GM12878 (cell line): ENCODE measurements around the gene ARHGDIG. TPM values are rescaled to one million over a fixed set of nuclear protein-coding genes. Genes with fewer than 3 reads are reported as not detected.

Experiments
- ATAC-seq: fragments of 200-7000 bp; cut with Tn5 transposase; 3 replicates; pipeline ENCODE4 v1.9.1; 2020; ENCODE audit warnings: mild to moderate bottlenecking, moderate library complexity
- BruUV-seq: library from RNA; stranded (reverse); fragments of 400-500 nt; replicated peaks from 2 replicates; lab custom pipeline; 2021; lab: Mats Ljungman, UMichigan
- CTCF ChIA-PET: fragments of 300-600 bp; sonication (Branson Sonifier 250); formaldehyde crosslinking; extraction: SDS; loops from one replicate; lab custom pipeline; 2021; ENCODE audit warnings: inconsistent platforms; lab: Yijun Ruan, JAX
- POLR2A ChIA-PET: fragments of 350-600 bp; formaldehyde crosslinking; extraction: SDS; loops from one replicate; lab custom pipeline; 2021; ENCODE audit warnings: inconsistent platforms; lab: Charles Lee
- RAD21 ChIA-PET: fragments of 300-600 bp; sonication (Branson Sonifier 250); formaldehyde crosslinking; loops from one replicate; lab custom pipeline; 2023; ENCODE audit warnings: antibody characterized with exemption; ENCODE audit not compliant: unreplicated experiment; lab: Charles Lee
- SMC1A ChIA-PET: fragments of 300-600 bp; sonication (Branson Sonifier 250); formaldehyde crosslinking; loops from one replicate; lab custom pipeline; 2023; ENCODE audit not compliant: unreplicated experiment, uncharacterized antibody; lab: Charles Lee
- DNase-seq: peaks from one replicate; pipeline ENCODE4 v3.0.0-alpha.2; 2011; ENCODE audit warnings: low read depth, low spot score
- FAIRE-seq: peaks from 3 replicates; lab custom pipeline; 2011; peaks lifted over from hg19 to GRCh38; lab: Jason Lieb, UNC
- H2AFZ ChIP-seq: 2 replicates; pipeline ENCODE4 v1.6.0; 2011; ENCODE audit warnings: low read depth, low read length, control low read depth; ENCODE audit not compliant: control insufficient read depth
- H3K27ac ChIP-seq: 2 replicates; pipeline ENCODE4 v1.5.1; 2011; ENCODE audit warnings: control low read depth; ENCODE audit not compliant: control insufficient read depth, insufficient read depth
- H3K27me3 ChIP-seq, 2 experiments: replicated peaks in 1 of 2; 2 replicates each; pipeline versions ENCODE4 v1.6.0 to v1.6.1; 2011; ENCODE audit warnings: low read length in 1 of 2; ENCODE audit not compliant: control insufficient read depth in 2 of 2, insufficient read depth in 2 of 2
- H3K36me3 ChIP-seq, 2 experiments: 2 replicates each; pipeline ENCODE4 v1.5.1; 2011; ENCODE audit warnings: low read length in 1 of 2; ENCODE audit not compliant: control insufficient read depth in 2 of 2, insufficient read depth in 2 of 2
- H3K4me1 ChIP-seq: 2 replicates; pipeline ENCODE4 v1.6.1; 2011; ENCODE audit warnings: mild to moderate bottlenecking, low read length, moderate library complexity, mixed read lengths; ENCODE audit not compliant: control insufficient read depth, insufficient read depth
- H3K4me2 ChIP-seq: 2 replicates; pipeline ENCODE4 v1.6.0; 2011; ENCODE audit warnings: control low read depth; ENCODE audit not compliant: control insufficient read depth, insufficient read depth
- H3K4me3 ChIP-seq: fragments of 200-600 bp; sonication (generic); 2 replicates; pipeline ENCODE4 v1.5.1; 2016
- H3K79me2 ChIP-seq: 2 replicates; pipeline ENCODE4 v1.6.0; 2011; ENCODE audit warnings: low read length; ENCODE audit not compliant: control insufficient read depth, insufficient read depth
- H3K9ac ChIP-seq: 2 replicates; pipeline ENCODE4 v1.8.0; 2011; ENCODE audit warnings: low read length, control low read depth, mixed read lengths; ENCODE audit not compliant: control insufficient read depth, insufficient read depth
- H3K9me3 ChIP-seq: replicated peaks from 3 replicates; pipeline ENCODE4 v1.5.1; 2011; ENCODE audit warnings: mild to moderate bottlenecking, low read length; ENCODE audit not compliant: control insufficient read depth, insufficient read depth
- H4K20me1 ChIP-seq: 2 replicates; pipeline ENCODE4 v1.6.0; 2011; ENCODE audit not compliant: control insufficient read depth, insufficient read depth
- ASH2L ChIP-seq: fragments of 300-600, 200-600 bp; sonication (generic); IDR thresholded peaks from 2 replicates; pipeline ENCODE4 v1.6.1; 2017; ENCODE audit warnings: low read depth, mild to moderate bottlenecking, borderline replicate concordance
- BACH1 ChIP-seq: fragments of 450-650 bp; IDR thresholded peaks from 2 replicates; pipeline ENCODE4 v1.6.1; 2017; ENCODE audit warnings: mild to moderate bottlenecking, borderline replicate concordance
- BRCA1 ChIP-seq: IDR thresholded peaks from 2 replicates; pipeline ENCODE4 v1.6.1; 2011; ENCODE audit warnings: low read depth, low read length, improper control_type of control experiment
- CHD2 ChIP-seq: IDR thresholded peaks from 2 replicates; pipeline ENCODE4 v1.6.1; 2011; ENCODE audit warnings: low read depth, low read length, improper control_type of control experiment, borderline replicate concordance
- E4F1 ChIP-seq: fragments of 450-650 bp; IDR thresholded peaks from 2 replicates; pipeline ENCODE4 v1.6.1; 2018; ENCODE audit warnings: borderline replicate concordance, mild to moderate bottlenecking; ENCODE audit not compliant: partially characterized antibody
- HDGF ChIP-seq: fragments of 450-650 bp; IDR thresholded peaks from 2 replicates; pipeline ENCODE4 v1.6.1; 2016; ENCODE audit warnings: antibody characterized with exemption
- MXI1 ChIP-seq: fragments of 150-350 bp; IDR thresholded peaks from 2 replicates; pipeline ENCODE4 v1.6.1; 2011; ENCODE audit warnings: low read depth, mild to moderate bottlenecking, inconsistent platforms, low read length, improper control_type of control experiment
- SIX5 ChIP-seq: IDR thresholded peaks from 2 replicates; pipeline ENCODE4 v1.6.1; 2011; ENCODE audit warnings: mild to moderate bottlenecking, low read depth, low read length, moderate library complexity; ENCODE audit not compliant: severe bottlenecking
- SUPT20H ChIP-seq: IDR thresholded peaks from 2 replicates; pipeline ENCODE4 v1.6.1; 2011; ENCODE audit warnings: low read depth, mild to moderate bottlenecking, low read length, moderate library complexity, borderline replicate concordance; ENCODE audit not compliant: control insufficient read depth
- SUZ12 ChIP-seq: fragments of 200-600 bp; sonication (generic); IDR thresholded peaks from one replicate; pipeline ENCODE4 v1.6.1; 2018; ENCODE audit warnings: antibody characterized with exemption, mild to moderate bottlenecking; ENCODE audit not compliant: unreplicated experiment
- WGBS: methylation state at CpG from one replicate; pipeline ENCODE4 v1.1.6; 2016; ENCODE audit warnings: low lambda C conversion rate; ENCODE audit not compliant: insufficient replicate concordance, insufficient coverage; ENCODE audit errors: missing lambda C conversion rate; 5-methylcytosine and 5-hydroxymethylcytosine counted together
- in situ Hi-C: fragments of 300-500 bp; cut with MboI; formaldehyde crosslinking; loops from 9 replicates; pipeline ENCODE4 v1.14.3; 2018; ENCODE audit warnings: mixed read lengths
- intact Hi-C: fragments of 100-400 bp; cut with micrococcal nuclease; formaldehyde crosslinking; loops from one replicate; pipeline ENCODE4 v1.14.2; 2022; ENCODE audit not compliant: unreplicated experiment
- polyA plus RNA-seq, 11 experiments: library from polyadenylated mRNA; depleted of rRNA in 4 of 11; unstranded in 6 of 11; stranded (reverse) in 5 of 11; fragments of >200 nt; fragmentation: Nextera tagmentation in 4 of 11; fragmentation: Illumina TruSeq in 1 of 11; extraction: Ambion mirVana in 4 of 11; extraction: Trizol in 1 of 11; gene quantifications; 1 replicate in 1 of 11; 2 replicates in 10 of 11; pipeline versions ENCODE4 v1.2.1 to v1.2.3, GENCODE V29; 2011 to 2016; ENCODE audit warnings: inconsistent platforms in 2 of 11, missing spikeins in 2 of 11, low read depth in 1 of 11
- total RNA-seq, 4 experiments: library from RNA; depleted of rRNA in 3 of 4; stranded (reverse); fragments of >200 nt in 3 of 4; fragmentation: Illumina TruSeq in 1 of 4; extraction: Trizol in 1 of 4; gene quantifications; 2 replicates each; pipeline versions ENCODE4 v1.2.1 to v1.2.3, GENCODE V29; 2013 to 2021
- TF ChIP-seq, protein P1 (sequence below): IDR thresholded peaks from 2 replicates; pipeline ENCODE4 v1.6.1; 2012; ENCODE audit warnings: mild to moderate bottlenecking, low read depth, low read length

The ARHGDIG gene
- total and polyA plus RNA-seq, 10 of the 15 experiments (the other 5 are each of a cell fraction or from before 2014, with no cell fraction given) = not detected

DNA sequence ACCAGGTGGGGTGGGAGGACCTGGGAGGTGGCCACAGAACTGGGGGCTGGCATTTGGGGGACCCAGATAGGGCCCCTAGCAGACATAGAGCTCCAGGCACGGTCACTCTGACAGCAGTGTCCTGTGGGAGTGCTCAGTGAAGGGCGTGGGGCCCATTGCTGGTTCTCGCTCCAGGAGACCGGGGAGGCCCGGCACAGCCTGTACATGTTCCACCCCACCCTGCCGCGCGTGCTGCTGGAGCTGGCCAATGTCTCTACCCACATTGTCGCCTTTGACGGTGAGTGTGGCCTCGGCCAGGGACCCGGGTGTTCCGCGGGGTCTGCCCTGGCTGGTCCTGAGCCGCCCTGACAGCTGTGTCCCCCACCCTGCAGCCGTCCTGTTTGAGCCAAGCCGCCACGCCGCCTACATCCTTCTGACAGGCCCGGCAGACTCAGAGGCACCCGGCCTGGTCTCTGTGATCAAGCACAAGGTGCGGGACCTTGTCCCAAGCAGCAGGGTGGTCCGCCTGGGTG, 15.9 kb upstream of the ARHGDIG start:
- ChIA-PET CTCF (no interaction called here), SMC1A (no interaction called here), RAD21 (no interaction called here), POLR2A (no interaction called here)
- H2AFZ ChIP-seq = no peak overlapping the region
- H3K4me2 ChIP-seq = no peak overlapping the region
- H3K36me3 ChIP-seq = no peaks in the 10 kb centered on the region; a peak in 1 of 4 replicates
- ATAC-seq (no peak), FAIRE-seq (no peak), DNase-seq (no peak)
- WGBS = 79% methylated on average over 21 of the region's 23 CpGs
- H3K4me1 ChIP-seq = no peaks in the 10 kb centered on the region
- BruUV-seq = no TSS peak
- in situ Hi-C loops (no loop called here), intact Hi-C loops (no loop called here)
- no peaks in the 10 kb centered on the region for H4K20me1 ChIP-seq
- no peak for TF ChIP-seq SIX5
- TF ChIP-seq BRCA1 = no peak
- TF ChIP-seq MXI1 = no peak
- H3K4me3 ChIP-seq = no peak overlapping the region
- no peak overlapping the region for H3K9ac ChIP-seq
- no peaks in the 10 kb centered on the region for H3K79me2 ChIP-seq
- H3K9me3 ChIP-seq = no peaks in the 10 kb centered on the region
- H3K27me3 ChIP-seq = no peaks in the 10 kb centered on the region
- no peak overlapping the region for H3K27ac ChIP-seq

DNA sequence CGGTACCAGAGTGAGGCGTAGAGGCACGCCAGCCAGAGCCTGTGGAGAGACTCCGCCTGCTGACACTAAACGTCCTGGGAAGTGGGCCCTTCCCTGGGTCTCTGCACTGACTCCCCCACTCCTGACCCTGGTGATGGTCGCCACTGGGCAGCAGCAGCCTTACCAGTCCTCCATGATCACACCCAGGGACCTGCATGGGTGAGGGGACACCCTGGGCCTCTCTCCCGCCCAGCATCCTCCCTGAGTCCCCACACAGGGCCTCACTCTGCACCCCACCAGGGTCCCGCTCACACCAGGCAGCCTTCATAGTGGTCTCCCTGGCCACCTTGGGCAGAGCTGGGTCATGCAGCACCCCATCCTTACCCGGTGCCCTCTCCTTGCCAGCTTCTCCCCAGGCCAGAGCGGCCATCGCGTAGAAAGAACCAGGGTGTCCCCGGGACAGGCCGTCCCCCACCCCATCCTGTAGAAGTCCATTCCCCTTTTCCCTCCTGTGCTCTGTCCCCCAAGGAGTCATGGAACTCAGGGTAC, 15.3 kb upstream of the ARHGDIG start:
- Histone ChIP-seq H3K9ac (no peak overlapping the region), H3K36me3 (no peaks in the 10 kb centered on the region; a peak in 1 of 4 replicates), H3K27ac (no peak overlapping the region), H3K27me3 (no peaks in the 10 kb centered on the region), H2AFZ (no peak overlapping the region), H3K4me3 (no peak overlapping the region), H3K4me2 (no peak overlapping the region), H3K9me3 (no peaks in the 10 kb centered on the region), H3K4me1 (no peaks in the 10 kb centered on the region), H4K20me1 (no peaks in the 10 kb centered on the region), H3K79me2 (no peaks in the 10 kb centered on the region)
- DNase-seq (no peak), ATAC-seq (no peak), FAIRE-seq (no peak)
- in situ Hi-C loops = no loop called here
- POLR2A ChIA-PET = no interaction called here
- intact Hi-C loops = no loop called here
- SMC1A ChIA-PET = interaction anchor here (0.5 kb wide), 1 partner anchor 49 kb away, joined by 3 read pairs; no protein-coding TSS in a partner anchor
- WGBS = 79% methylated on average over 14 of the region's 14 CpGs
- BruUV-seq = no TSS peak
- RAD21 ChIA-PET = no interaction called here
- CTCF ChIA-PET = no interaction called here
- TF ChIP-seq ASH2L (no peak), BACH1 (no peak), SIX5 (no peak), E4F1 (no peak), CHD2 (no peak), SUPT20H (no peak), SUZ12 (no peak), HDGF (no peak)
- TF ChIP-seq, protein P1, sequence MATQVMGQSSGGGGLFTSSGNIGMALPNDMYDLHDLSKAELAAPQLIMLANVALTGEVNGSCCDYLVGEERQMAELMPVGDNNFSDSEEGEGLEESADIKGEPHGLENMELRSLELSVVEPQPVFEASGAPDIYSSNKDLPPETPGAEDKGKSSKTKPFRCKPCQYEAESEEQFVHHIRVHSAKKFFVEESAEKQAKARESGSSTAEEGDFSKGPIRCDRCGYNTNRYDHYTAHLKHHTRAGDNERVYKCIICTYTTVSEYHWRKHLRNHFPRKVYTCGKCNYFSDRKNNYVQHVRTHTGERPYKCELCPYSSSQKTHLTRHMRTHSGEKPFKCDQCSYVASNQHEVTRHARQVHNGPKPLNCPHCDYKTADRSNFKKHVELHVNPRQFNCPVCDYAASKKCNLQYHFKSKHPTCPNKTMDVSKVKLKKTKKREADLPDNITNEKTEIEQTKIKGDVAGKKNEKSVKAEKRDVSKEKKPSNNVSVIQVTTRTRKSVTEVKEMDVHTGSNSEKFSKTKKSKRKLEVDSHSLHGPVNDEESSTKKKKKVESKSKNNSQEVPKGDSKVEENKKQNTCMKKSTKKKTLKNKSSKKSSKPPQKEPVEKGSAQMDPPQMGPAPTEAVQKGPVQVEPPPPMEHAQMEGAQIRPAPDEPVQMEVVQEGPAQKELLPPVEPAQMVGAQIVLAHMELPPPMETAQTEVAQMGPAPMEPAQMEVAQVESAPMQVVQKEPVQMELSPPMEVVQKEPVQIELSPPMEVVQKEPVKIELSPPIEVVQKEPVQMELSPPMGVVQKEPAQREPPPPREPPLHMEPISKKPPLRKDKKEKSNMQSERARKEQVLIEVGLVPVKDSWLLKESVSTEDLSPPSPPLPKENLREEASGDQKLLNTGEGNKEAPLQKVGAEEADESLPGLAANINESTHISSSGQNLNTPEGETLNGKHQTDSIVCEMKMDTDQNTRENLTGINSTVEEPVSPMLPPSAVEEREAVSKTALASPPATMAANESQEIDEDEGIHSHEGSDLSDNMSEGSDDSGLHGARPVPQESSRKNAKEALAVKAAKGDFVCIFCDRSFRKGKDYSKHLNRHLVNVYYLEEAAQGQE = no peak
